Lower lobe of right lung (tissue), 2 donors: ENCODE data around the gene ZSWIM7. TPM values are rescaled to one million over a fixed set of nuclear protein-coding genes. Genes with fewer than 3 reads are reported as not detected.
A peak's percentile ranks its signal among the peaks of the same experiment; 100 is the strongest.

Source experiments
- ATAC-seq, 2 donors: fragments of 200-7000 bp; cut with Tn5 transposase; one replicate each; pipeline ENCODE4 v1.9.1; 2020 to 2022; ENCODE audit warnings: mild to moderate bottlenecking in 2 of 2, moderate library complexity in 2 of 2
- DNase-seq: peaks from one replicate; pipeline ENCODE4 v3.0.0-alpha.2; 2020
- H3K27ac ChIP-seq: fragments of 200-600 bp; one replicate; pipeline ENCODE4 v1.8.0; 2022
- H3K27me3 ChIP-seq: fragments of 200-600 bp; one replicate; pipeline ENCODE4 v1.8.0; 2022; ENCODE audit warnings: low read depth
- H3K36me3 ChIP-seq: fragments of 200-600 bp; one replicate; pipeline ENCODE4 v1.8.0; 2022; ENCODE audit warnings: mild to moderate bottlenecking
- H3K4me1 ChIP-seq: fragments of 200-600 bp; one replicate; pipeline ENCODE4 v1.8.0; 2022
- H3K4me3 ChIP-seq: fragments of 200-600 bp; one replicate; pipeline ENCODE4 v1.8.0; 2022; ENCODE audit warnings: mild to moderate bottlenecking
- H3K9me3 ChIP-seq: fragments of 200-600 bp; one replicate; pipeline ENCODE4 v1.8.0; 2022
- CTCF ChIP-seq: fragments of 200-600 bp; IDR thresholded peaks from one replicate; pipeline ENCODE4 v1.8.0; 2022; ENCODE audit warnings: antibody characterized with exemption, mild to moderate bottlenecking
- intact Hi-C: fragments of 100-400 bp; cut with DNase I; formaldehyde crosslinking; loops from one replicate; pipeline ENCODE4 v1.11.0; 2022
- total RNA-seq: library from RNA; stranded (reverse); fragmentation: NEBNext Ultra II Directional; extraction: Animal tissue kit (Norgen Biotek cat#: 25700); gene quantifications from one replicate; pipeline ENCODE4 v1.2.1, GENCODE V29; 2021
- donor health status: DM: no; HTN: yes; CAD: no; lungs with severe emphysema.

The ZSWIM7 gene
- total RNA-seq, 1 donor from 2014 or later = 21.3 TPM

GRCh38 chr17:15951368-15952047 lies 48.0 kb downstream of the ZSWIM7 start:
- DNase-seq (no peak), ATAC-seq (no peak)
- Histone ChIP-seq H3K27me3 (no peaks in the 10 kb centered on the region), H3K36me3 (no peaks in the 10 kb centered on the region), H3K9me3 (no peaks in the 10 kb centered on the region), H3K4me3 (no peak overlapping the region), H3K4me1 (peaks cover 18% of the 10 kb centered on the region), H3K27ac (no peak overlapping the region)
- no peak for TF ChIP-seq CTCF
- intact Hi-C loops = no loop called here

GRCh38 chr17:15947976-15948752 lies 51.3 kb downstream of the ZSWIM7 start:
- H3K4me1 ChIP-seq = peaks cover 34% of the 10 kb centered on the region
- no peak for ATAC-seq
- H3K9me3 ChIP-seq = no peaks in the 10 kb centered on the region
- no peak for TF ChIP-seq CTCF
- DNase-seq = no peak
- peaks cover 4% of the 10 kb centered on the region for H3K27me3 ChIP-seq
- no peak overlapping the region for H3K4me3 ChIP-seq
- intact Hi-C loops = no loop called here
- no peaks in the 10 kb centered on the region for H3K36me3 ChIP-seq
- H3K27ac ChIP-seq = no peak overlapping the region

- no peak for DNase-seq
- peaks cover 34% of the 10 kb centered on the region for H3K4me1 ChIP-seq
- no peaks in the 10 kb centered on the region for H3K36me3 ChIP-seq
- H3K9me3 ChIP-seq = no peaks in the 10 kb centered on the region
- H3K27ac ChIP-seq = peak overlapping the region; percentile 11
- ATAC-seq = no peak
- peaks cover 4% of the 10 kb centered on the region for H3K27me3 ChIP-seq
- H3K4me3 ChIP-seq = no peak overlapping the region
- intact Hi-C loops = no loop called here
- no peak for TF ChIP-seq CTCF
Observed at GRCh38 chr17:15947271-15947670, 52.2 kb downstream of the ZSWIM7 start.

- Histone ChIP-seq H3K4me3 (peak overlapping the region; percentile 65), H3K27ac (no peak overlapping the region), H3K27me3 (peaks cover 4% of the 10 kb centered on the region), H3K4me1 (peaks cover 34% of the 10 kb centered on the region), H3K9me3 (no peaks in the 10 kb centered on the region), H3K36me3 (no peaks in the 10 kb centered on the region)
- DNase-seq = no peak
- no peak for TF ChIP-seq CTCF
- intact Hi-C loops = no loop called here
- no peak for ATAC-seq
Observed at GRCh38 chr17:15946611-15947120, 52.8 kb downstream of the ZSWIM7 start.

GRCh38 chr17:15945527-15946191 lies 53.8 kb downstream of the ZSWIM7 start:
- TF ChIP-seq CTCF = no peak
- H3K27ac ChIP-seq = peak overlapping the region; percentile 73
- no peaks in the 10 kb centered on the region for H3K9me3 ChIP-seq
- peaks cover 34% of the 10 kb centered on the region for H3K4me1 ChIP-seq
- no peaks in the 10 kb centered on the region for H3K36me3 ChIP-seq
- intact Hi-C loops = no loop called here
- peaks cover 4% of the 10 kb centered on the region for H3K27me3 ChIP-seq
- peak; percentile 18 to 41 for ATAC-seq
- peak; percentile 57 for DNase-seq
- H3K4me3 ChIP-seq = peak overlapping the region; percentile 65
